ENCODE data around the gene RMDN2. TPM values are rescaled to one million over a fixed set of nuclear protein-coding genes. Genes with fewer than 3 reads are reported as not detected.

RMDN2 gene
- total and polyA plus RNA-seq, 8 donors = 2.4 to 6.6 (median 3.7) TPM

GRCh38 chr2:37917281-37918228 lies 7.5 kb upstream of the RMDN2 start:
- Histone ChIP-seq H3K27me3 (no peaks in the 10 kb centered on the region), H3K36me3 (no peaks in the 10 kb centered on the region), H3K4me1 (peaks cover 0 to 7% (median 5%) of the 10 kb centered on the region in 3 donors), H3K9me3 (no peaks in the 10 kb centered on the region), H3K27ac (no peak overlapping the region), H3K4me3 (no peak overlapping the region)
- no peak for TF ChIP-seq CTCF (IDR thresholded peaks at IDR 0.05)
- intact Hi-C loops (cut with DNase I) = no loop called here
- no peak for ATAC-seq
- no peak for DNase-seq
- 91 to 93% methylated on average over 9 of the region's 9 CpGs for WGBS, 2 donors
- no peak for FAIRE-seq

- no peak for TF ChIP-seq CTCF (IDR thresholded peaks at IDR 0.05)
- no peak overlapping the region for H3K27ac ChIP-seq
- H3K36me3 ChIP-seq = no peaks in the 10 kb centered on the region
- no peaks in the 10 kb centered on the region for H3K9me3 ChIP-seq
- FAIRE-seq (no peak), DNase-seq (no peak), ATAC-seq (peak in 3 of 4 donors; percentile 22 to 39 (median 36))
- no peaks in the 10 kb centered on the region for H3K27me3 ChIP-seq
- intact Hi-C loops (cut with DNase I) = no loop called here
- H3K4me1 ChIP-seq = peaks cover 0 to 8% (median 7%) of the 10 kb centered on the region in 3 donors
- no peak overlapping the region for H3K4me3 ChIP-seq
Observed at GRCh38 chr2:37918742-37919186, 6.3 kb upstream of the RMDN2 start.

GRCh38 chr2:37919631-37920032 lies 5.5 kb upstream of the RMDN2 start:
- FAIRE-seq (no peak), DNase-seq (no peak), ATAC-seq (no peak)
- Histone ChIP-seq H3K36me3 (no peaks in the 10 kb centered on the region), H3K27ac (no peak overlapping the region), H3K9me3 (no peaks in the 10 kb centered on the region), H3K27me3 (no peaks in the 10 kb centered on the region), H3K4me1 (peaks cover 0 to 8% (median 7%) of the 10 kb centered on the region in 3 donors), H3K4me3 (no peak overlapping the region)
- intact Hi-C loops (cut with DNase I) = no loop called here
- 22 to 36% methylated on average over 2 of the region's 2 CpGs for WGBS, 2 donors
- no peak for TF ChIP-seq CTCF (IDR thresholded peaks at IDR 0.05)

- ATAC-seq (no peak), DNase-seq (no peak), FAIRE-seq (no peak)
- no peak overlapping the region for H3K4me3 ChIP-seq
- no peak for TF ChIP-seq CTCF (IDR thresholded peaks at IDR 0.05)
- no peak overlapping the region for H3K27ac ChIP-seq
- H3K9me3 ChIP-seq = no peaks in the 10 kb centered on the region
- peaks cover 0 to 8% (median 7%) of the 10 kb centered on the region in 3 donors for H3K4me1 ChIP-seq
- intact Hi-C loops (cut with DNase I) = no loop called here
- H3K36me3 ChIP-seq = no peaks in the 10 kb centered on the region
- H3K27me3 ChIP-seq = no peaks in the 10 kb centered on the region
- 59 to 60% methylated on average over 5 of the region's 5 CpGs for WGBS, 2 donors
Observed at GRCh38 chr2:37920570-37920969, 4.5 kb upstream of the RMDN2 start.

- no peaks in the 10 kb centered on the region for H3K9me3 ChIP-seq
- no peak for TF ChIP-seq CTCF (IDR thresholded peaks at IDR 0.05)
- FAIRE-seq (no peak), DNase-seq (no peak), ATAC-seq (no peak)
- intact Hi-C loops (cut with DNase I) = no loop called here
- no peaks in the 10 kb centered on the region for H3K36me3 ChIP-seq
- no peak overlapping the region for H3K27ac ChIP-seq
- peaks cover 0 to 16% (median 15%) of the 10 kb centered on the region in 3 donors for H3K4me1 ChIP-seq
- no peak overlapping the region for H3K4me3 ChIP-seq
- H3K27me3 ChIP-seq = no peaks in the 10 kb centered on the region
- WGBS, 2 donors = 46 to 54% methylated on average over 5 of the region's 5 CpGs
Observed at GRCh38 chr2:37921781-37922180, 3.3 kb upstream of the RMDN2 start.
